Osteocyte (in vitro differentiated cells): ENCODE data around the gene LRRC31. TPM values are rescaled to one million over a fixed set of nuclear protein-coding genes. Genes with fewer than 3 reads are reported as not detected.

Experiments
- DNase-seq: peaks from one replicate; pipeline ENCODE4 v3.0.0; 2021; ENCODE audit warnings: mixed read lengths; ENCODE audit not compliant: unreplicated experiment; ENCODE audit errors: extremely low spot score
- H3K27ac Mint-ChIP-seq: one replicate; pipeline ENCODE4 v1.8.0; 2021; ENCODE audit warnings: mild to moderate bottlenecking, mixed read lengths; ENCODE audit not compliant: unreplicated experiment
- H3K27me3 Mint-ChIP-seq: one replicate; pipeline ENCODE4 v1.8.0; 2021; ENCODE audit warnings: mixed read lengths; ENCODE audit not compliant: unreplicated experiment
- H3K36me3 Mint-ChIP-seq: one replicate; pipeline ENCODE4 v1.8.0; 2021; ENCODE audit warnings: mixed read lengths; ENCODE audit not compliant: unreplicated experiment
- H3K4me1 Mint-ChIP-seq: one replicate; pipeline ENCODE4 v1.8.0; 2021; ENCODE audit warnings: mixed read lengths; ENCODE audit not compliant: unreplicated experiment
- H3K4me3 Mint-ChIP-seq: one replicate; pipeline ENCODE4 v1.8.0; 2021; ENCODE audit warnings: mild to moderate bottlenecking, moderate library complexity, mixed read lengths; ENCODE audit not compliant: unreplicated experiment
- H3K9me3 Mint-ChIP-seq: one replicate; pipeline ENCODE4 v1.8.0; 2021; ENCODE audit warnings: mixed read lengths; ENCODE audit not compliant: unreplicated experiment
- CTCF ChIP-seq: fragments of 200-600 bp; sonication (generic); IDR thresholded peaks from 2 replicates; pipeline ENCODE4 v1.5.0; 2021; ENCODE audit warnings: antibody characterized with exemption, mild to moderate bottlenecking, moderate library complexity
- total RNA-seq: library from RNA; stranded (reverse); gene quantifications from 2 replicates; pipeline ENCODE4 v1.2.1, GENCODE V29; 2021

Gene LRRC31
- total RNA-seq, 1 donor from 2014 or later = not detected

GRCh38 chr3:169855514-169855913, 14.2 kb downstream of the LRRC31 start:
- Mint-ChIP-seq H3K9me3 (no peaks in the 10 kb centered on the region), H3K27ac (no peak overlapping the region), H3K4me1 (no peaks in the 10 kb centered on the region), H3K36me3 (no peaks in the 10 kb centered on the region), H3K4me3 (no peak overlapping the region), H3K27me3 (peaks cover 38% of the 10 kb centered on the region)
- no peak for DNase-seq
- no peak for TF ChIP-seq CTCF

- no peak overlapping the region for H3K4me3 Mint-ChIP-seq
- TF ChIP-seq CTCF = no peak
- no peak for DNase-seq
Observed at GRCh38 chr3:169850618-169851017, 19.1 kb downstream of the LRRC31 start.

DNA sequence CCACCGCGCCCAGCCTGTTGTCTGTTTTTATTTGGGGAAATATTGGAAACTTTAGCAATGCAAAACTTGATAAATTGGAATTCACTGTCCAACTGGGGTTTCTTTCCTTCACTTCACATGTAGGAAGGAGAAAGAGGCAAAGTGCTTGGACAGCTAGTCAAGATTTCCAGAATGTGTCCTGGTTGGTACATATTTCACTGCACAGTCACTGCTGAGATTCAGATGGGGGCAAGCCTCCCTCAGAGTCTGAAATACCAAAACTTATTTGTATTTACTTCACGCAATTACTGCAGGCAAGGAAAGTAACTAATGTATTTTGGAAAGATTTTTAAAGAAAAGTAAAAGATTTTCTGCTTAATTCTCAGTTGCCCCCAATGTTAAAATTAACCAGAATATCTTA, 21.0 kb downstream of the LRRC31 start:
- Mint-ChIP-seq H3K36me3 (no peaks in the 10 kb centered on the region), H3K4me1 (no peaks in the 10 kb centered on the region), H3K4me3 (no peak overlapping the region), H3K27me3 (peaks cover 18% of the 10 kb centered on the region), H3K9me3 (no peaks in the 10 kb centered on the region), H3K27ac (no peak overlapping the region)
- DNase-seq = no peak
- no peak for TF ChIP-seq CTCF

More at GRCh38 chr3:169850618-169851017, 19.1 kb downstream of the LRRC31 start:
- Mint-ChIP-seq H3K4me1 (no peaks in the 10 kb centered on the region), H3K27ac (no peak overlapping the region), H3K36me3 (no peaks in the 10 kb centered on the region), H3K9me3 (no peaks in the 10 kb centered on the region), H3K27me3 (peaks cover 28% of the 10 kb centered on the region)

GRCh38 chr3:169847896-169848295, 21.8 kb downstream of the LRRC31 start:
- Mint-ChIP-seq H3K9me3 (peaks cover 2% of the 10 kb centered on the region), H3K27me3 (peaks cover 17% of the 10 kb centered on the region), H3K4me3 (no peak overlapping the region), H3K36me3 (no peaks in the 10 kb centered on the region), H3K27ac (no peak overlapping the region), H3K4me1 (no peaks in the 10 kb centered on the region)
- TF ChIP-seq CTCF = no peak
- no peak for DNase-seq

DNA sequence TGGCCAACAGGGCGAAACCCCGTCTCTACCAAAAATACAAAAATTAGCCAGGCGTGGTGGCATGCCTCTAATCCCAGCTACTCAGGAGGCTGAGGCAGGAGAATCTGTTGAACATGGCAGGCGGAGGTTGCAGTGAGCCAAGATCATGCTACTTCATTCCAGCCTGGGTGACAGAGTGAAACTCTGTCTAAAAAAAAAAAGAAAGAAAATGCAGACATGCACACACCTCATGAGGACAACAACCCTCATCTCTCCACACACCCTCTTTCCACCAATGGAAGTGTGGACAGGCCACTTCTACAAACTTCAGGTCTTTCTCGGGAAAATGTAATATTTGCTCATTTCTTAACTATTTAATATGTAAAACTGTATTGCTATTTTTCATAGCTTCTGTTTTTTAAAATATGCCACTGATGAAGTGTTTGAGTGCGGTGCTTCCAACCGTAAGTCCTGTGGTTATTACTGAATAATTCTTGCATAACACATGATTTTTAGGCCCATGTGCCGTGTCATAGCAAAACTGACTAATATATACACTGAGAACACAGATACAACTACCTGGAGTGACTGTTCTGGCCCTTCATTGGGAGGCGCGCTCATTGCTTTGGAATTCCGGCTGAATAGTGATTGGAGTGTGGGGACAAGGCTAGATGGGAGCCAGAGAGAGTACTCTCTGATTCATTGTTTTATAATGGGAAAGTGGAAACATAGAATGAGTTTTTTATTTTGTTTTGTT, 23.1 kb downstream of the LRRC31 start:
- DNase-seq = no peak
- Mint-ChIP-seq H3K36me3 (no peaks in the 10 kb centered on the region), H3K4me3 (no peak overlapping the region), H3K9me3 (peaks cover 2% of the 10 kb centered on the region), H3K27me3 (peaks cover 18% of the 10 kb centered on the region), H3K27ac (no peak overlapping the region), H3K4me1 (no peaks in the 10 kb centered on the region)
- TF ChIP-seq CTCF = no peak
